Suppressor macrophage treated with lipopolysaccharide for 4 hours (primary cell): Measurements from ENCODE around the gene DMWD.

Experiments used
- DNase-seq: peaks from one replicate; pipeline ENCODE4 v3.0.0-alpha.2; 2020

DMWD gene

DNA sequence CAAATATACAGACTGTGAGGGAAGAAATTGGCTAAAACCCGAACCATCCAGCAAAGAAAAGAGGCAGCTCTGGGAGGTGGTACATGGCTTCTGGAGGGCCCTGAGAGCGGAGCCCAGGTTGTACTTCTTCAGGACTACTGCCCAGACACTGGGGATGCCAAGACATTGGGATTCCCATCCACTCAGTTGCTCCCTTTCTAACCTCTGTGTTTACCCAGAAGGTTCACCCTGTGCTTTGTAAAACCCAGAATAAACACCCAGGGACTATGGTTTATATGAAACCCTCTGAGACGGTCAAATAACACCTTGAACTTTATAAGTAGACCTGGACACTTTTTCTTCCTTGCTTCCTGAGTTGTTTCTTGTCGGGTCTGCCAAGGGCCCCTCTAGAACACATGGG, 49.7 kb downstream of the DMWD start:
- no peak for DNase-seq

DNA sequence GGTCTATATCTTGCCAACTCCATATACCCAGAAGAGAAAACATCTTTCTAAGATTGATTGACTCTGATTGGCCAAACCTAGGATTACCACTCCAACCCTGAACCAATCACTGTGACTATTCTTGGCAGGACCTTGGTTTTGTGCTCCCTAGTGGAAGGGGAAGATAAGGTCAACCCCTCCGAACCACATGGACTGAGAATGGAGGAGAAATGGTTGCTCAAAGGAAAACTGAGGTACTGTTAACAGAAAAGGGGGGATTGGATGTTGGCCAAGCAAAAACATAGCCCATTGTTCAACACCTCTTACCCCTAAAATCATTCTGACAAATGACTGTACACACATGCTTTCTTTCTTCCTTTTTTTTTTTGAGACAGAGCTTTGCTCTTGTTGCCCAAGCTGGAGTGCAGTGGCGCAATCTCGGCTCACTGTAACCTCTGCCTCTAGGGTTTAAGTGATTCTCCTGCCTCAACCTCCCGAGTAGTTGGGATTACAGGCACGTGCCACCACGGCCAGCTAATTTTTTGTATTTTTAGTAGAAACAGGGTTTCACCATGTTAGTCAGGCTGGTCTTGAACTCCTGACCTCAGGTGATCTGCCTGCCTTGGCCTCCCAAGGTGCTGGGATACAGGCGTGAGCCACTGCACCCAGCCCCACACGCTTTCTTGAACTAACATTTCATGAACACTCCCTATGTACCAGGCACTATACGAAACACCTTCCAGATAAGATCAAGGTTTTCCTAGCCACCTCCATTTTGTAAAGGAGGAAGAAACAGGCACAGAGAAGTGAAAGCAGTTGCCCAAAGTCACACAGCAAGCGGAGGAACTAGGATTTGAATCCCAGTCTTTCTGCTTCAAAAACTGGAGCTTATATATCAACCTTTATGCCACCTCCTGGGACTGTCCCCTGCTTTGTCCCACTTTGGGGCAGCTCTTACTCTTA, 52.9 kb downstream of the DMWD start:
- DNase-seq: peak; percentile 30

DNA sequence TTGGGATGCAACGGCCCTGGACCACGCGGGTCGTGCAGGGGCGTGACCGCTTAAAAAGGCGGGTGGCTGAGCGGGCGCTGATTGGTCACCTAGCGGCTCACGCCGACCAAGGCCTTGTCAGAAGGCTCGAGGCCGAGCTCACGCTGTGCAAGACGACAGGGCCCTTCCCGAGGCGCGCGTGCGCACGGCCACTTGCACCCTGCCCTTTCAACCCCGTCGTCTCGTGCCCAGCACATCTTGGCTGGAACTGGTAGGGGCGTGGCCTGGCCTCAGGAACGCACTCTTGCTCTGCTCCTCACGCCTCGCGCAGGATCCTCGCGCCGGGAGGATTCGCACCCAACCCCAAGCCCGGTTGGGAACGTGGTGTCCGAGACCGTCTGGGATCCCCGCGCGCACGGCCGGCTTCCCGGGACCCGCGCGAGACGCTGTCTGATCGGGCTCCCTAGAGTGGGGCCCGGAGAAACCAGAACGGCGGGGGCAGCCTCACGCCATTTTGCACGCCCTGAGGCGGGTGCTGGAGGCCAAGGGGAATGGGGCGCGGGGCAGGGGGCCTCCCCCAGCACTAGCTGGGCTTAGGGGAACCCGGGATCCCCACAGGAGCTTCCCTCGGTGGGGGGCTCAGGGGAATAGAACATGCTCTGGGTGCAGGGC, 59.4 kb downstream of the DMWD start, which contains the start of gene MEIOSIN:
Gene MEIOSIN, plus strand, starts transcription at position 280 of the 651 bp plus-strand sequence. CDS start 1,938 bp downstream, outside the sequence.
- DNase-seq: no peak
